WTC11 (cell line): ENCODE measurements around the gene MPZL3. TPM values are rescaled to one million over a fixed set of nuclear protein-coding genes. Genes with fewer than 3 reads are reported as not detected.

Experiments
- ATAC-seq: fragments of 200-7000 bp; cut with Tn5 transposase; 2 replicates; pipeline ENCODE4 v1.10.0; 2021; ENCODE audit warnings: mild to moderate bottlenecking, moderate library complexity
- CTCF ChIA-PET: fragments of 300-600 bp; sonication (Branson Sonifier 250); formaldehyde crosslinking; loops from one replicate; lab custom pipeline; 2021; ENCODE audit warnings: antibody characterized with exemption; lab: Charles Lee
- POLR2A ChIA-PET: fragments of 350-600 bp; sonication (Branson Sonifier 250); formaldehyde crosslinking; loops from one replicate; lab custom pipeline; 2021; ENCODE audit warnings: antibody characterized with exemption; lab: Charles Lee
- DNase-seq: peaks from one replicate; pipeline ENCODE4 v3.0.0; 2021; ENCODE audit warnings: low spot score
- H3K27ac Mint-ChIP-seq: 2 replicates; pipeline ENCODE4 v1.8.0; 2021; ENCODE audit warnings: mixed read lengths
- H3K27me3 Mint-ChIP-seq: 2 replicates; pipeline ENCODE4 v1.8.0; 2021; ENCODE audit warnings: low read depth, mild to moderate bottlenecking, moderate library complexity, mixed read lengths
- H3K36me3 Mint-ChIP-seq: 2 replicates; pipeline ENCODE4 v1.8.0; 2021; ENCODE audit warnings: mixed read lengths
- H3K4me1 Mint-ChIP-seq: 2 replicates; pipeline ENCODE4 v1.8.0; 2022; ENCODE audit warnings: mixed read lengths
- H3K4me3 Mint-ChIP-seq: 2 replicates; pipeline ENCODE4 v1.8.0; 2021; ENCODE audit warnings: mild to moderate bottlenecking, moderate library complexity, mixed read lengths
- H3K9me3 Mint-ChIP-seq: 2 replicates; pipeline ENCODE4 v1.8.0; 2021; ENCODE audit warnings: mixed read lengths
- CBFB ChIP-seq: sonication (generic); formaldehyde crosslinking; IDR thresholded peaks from 2 replicates; pipeline ENCODE4 v1.8.1; 2022; ENCODE audit warnings: mild to moderate bottlenecking, low read depth, missing genetic modification reagents
- CREM ChIP-seq: sonication (generic); formaldehyde crosslinking; IDR thresholded peaks from 2 replicates; pipeline ENCODE4 v1.8.1; 2022; ENCODE audit warnings: mild to moderate bottlenecking, missing genetic modification reagents, moderate library complexity
- ESRRA ChIP-seq: sonication (generic); formaldehyde crosslinking; IDR thresholded peaks from 2 replicates; pipeline ENCODE4 v1.8.1; 2022; ENCODE audit warnings: mild to moderate bottlenecking, missing genetic modification reagents, borderline replicate concordance
- FOXJ3 ChIP-seq: sonication (generic); formaldehyde crosslinking; IDR thresholded peaks from 2 replicates; pipeline ENCODE4 v1.9.0; 2021; ENCODE audit warnings: missing genetic modification reagents, mild to moderate bottlenecking, borderline replicate concordance
- FOXP4 ChIP-seq: sonication (generic); formaldehyde crosslinking; IDR thresholded peaks from 2 replicates; pipeline ENCODE4 v1.8.0; 2022; ENCODE audit warnings: mild to moderate bottlenecking, missing genetic modification reagents
- IRF2 ChIP-seq: sonication (generic); formaldehyde crosslinking; IDR thresholded peaks from 2 replicates; pipeline ENCODE4 v1.8.0; 2022; ENCODE audit warnings: low read depth, missing genetic modification reagents, borderline replicate concordance
- KAT7 ChIP-seq: sonication (generic); formaldehyde crosslinking; IDR thresholded peaks from 2 replicates; pipeline ENCODE4 v1.8.1; 2023; ENCODE audit warnings: missing genetic modification reagents, mild to moderate bottlenecking, borderline replicate concordance
- MXD4 ChIP-seq: fragments of 250-450 bp; sonication (Bioruptor Pico); IDR thresholded peaks from 2 replicates; pipeline ENCODE4 v1.8.0; 2021; ENCODE audit warnings: mild to moderate bottlenecking, moderate library complexity, borderline replicate concordance
- TP53 ChIP-seq: sonication (generic); formaldehyde crosslinking; IDR thresholded peaks from 2 replicates; pipeline ENCODE4 v1.8.1; 2023; ENCODE audit warnings: mild to moderate bottlenecking, missing genetic modification reagents
- ZNF416 ChIP-seq: fragments of 250-450 bp; sonication (Bioruptor Pico); IDR thresholded peaks from 2 replicates; pipeline ENCODE4 v1.9.0; 2021; ENCODE audit warnings: mild to moderate bottlenecking, inconsistent platforms
- ZNF671 ChIP-seq: fragments of 250-450 bp; sonication (Bioruptor Pico); IDR thresholded peaks from 2 replicates; pipeline ENCODE4 v1.8.0; 2021; ENCODE audit warnings: mild to moderate bottlenecking
- total RNA-seq: library from RNA; stranded (reverse); gene quantifications from 3 replicates; pipeline ENCODE4 v1.2.3, GENCODE V29; 2021
- TF ChIP-seq, protein P1 (sequence below): sonication (generic); formaldehyde crosslinking; IDR thresholded peaks from 2 replicates; pipeline ENCODE4 v1.8.1; 2023; ENCODE audit warnings: mild to moderate bottlenecking, missing genetic modification reagents
- TF ChIP-seq, protein P2 (sequence below): fragments of 250-450 bp; sonication (Bioruptor Pico); IDR thresholded peaks from 2 replicates; pipeline ENCODE4 v1.8.0; 2021; ENCODE audit warnings: mild to moderate bottlenecking
- TF ChIP-seq, protein P3 (sequence below): sonication (generic); formaldehyde crosslinking; conservative IDR thresholded peaks from 2 replicates; pipeline ENCODE4 v1.8.1; 2023; ENCODE audit warnings: mild to moderate bottlenecking, low read depth, missing genetic modification reagents, moderate library complexity

MPZL3 gene
- total RNA-seq, 1 experiment from 2014 or later: 2.1 TPM

GRCh38 chr11:118229274-118229847 lies 22.8 kb downstream of the MPZL3 start (continued):
- no peak for TF ChIP-seq TP53 (CRISPR knock-in tag)
- TF ChIP-seq FOXJ3 (CRISPR knock-in tag): no peak
- TF ChIP-seq CBFB (CRISPR knock-in tag): no peak
- TF ChIP-seq, protein P1, sequence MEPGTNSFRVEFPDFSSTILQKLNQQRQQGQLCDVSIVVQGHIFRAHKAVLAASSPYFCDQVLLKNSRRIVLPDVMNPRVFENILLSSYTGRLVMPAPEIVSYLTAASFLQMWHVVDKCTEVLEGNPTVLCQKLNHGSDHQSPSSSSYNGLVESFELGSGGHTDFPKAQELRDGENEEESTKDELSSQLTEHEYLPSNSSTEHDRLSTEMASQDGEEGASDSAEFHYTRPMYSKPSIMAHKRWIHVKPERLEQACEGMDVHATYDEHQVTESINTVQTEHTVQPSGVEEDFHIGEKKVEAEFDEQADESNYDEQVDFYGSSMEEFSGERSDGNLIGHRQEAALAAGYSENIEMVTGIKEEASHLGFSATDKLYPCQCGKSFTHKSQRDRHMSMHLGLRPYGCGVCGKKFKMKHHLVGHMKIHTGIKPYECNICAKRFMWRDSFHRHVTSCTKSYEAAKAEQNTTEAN (CRISPR knock-in tag): no peak
- no peak for TF ChIP-seq MXD4 (CRISPR knock-in tag)
- no peak for TF ChIP-seq ZNF416 (CRISPR knock-in tag)
- TF ChIP-seq ZNF671: no peak
- TF ChIP-seq, protein P2, sequence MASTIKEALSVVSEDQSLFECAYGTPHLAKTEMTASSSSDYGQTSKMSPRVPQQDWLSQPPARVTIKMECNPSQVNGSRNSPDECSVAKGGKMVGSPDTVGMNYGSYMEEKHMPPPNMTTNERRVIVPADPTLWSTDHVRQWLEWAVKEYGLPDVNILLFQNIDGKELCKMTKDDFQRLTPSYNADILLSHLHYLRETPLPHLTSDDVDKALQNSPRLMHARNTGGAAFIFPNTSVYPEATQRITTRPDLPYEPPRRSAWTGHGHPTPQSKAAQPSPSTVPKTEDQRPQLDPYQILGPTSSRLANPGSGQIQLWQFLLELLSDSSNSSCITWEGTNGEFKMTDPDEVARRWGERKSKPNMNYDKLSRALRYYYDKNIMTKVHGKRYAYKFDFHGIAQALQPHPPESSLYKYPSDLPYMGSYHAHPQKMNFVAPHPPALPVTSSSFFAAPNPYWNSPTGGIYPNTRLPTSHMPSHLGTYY (CRISPR knock-in tag): no peak
- TF ChIP-seq, protein P3, sequence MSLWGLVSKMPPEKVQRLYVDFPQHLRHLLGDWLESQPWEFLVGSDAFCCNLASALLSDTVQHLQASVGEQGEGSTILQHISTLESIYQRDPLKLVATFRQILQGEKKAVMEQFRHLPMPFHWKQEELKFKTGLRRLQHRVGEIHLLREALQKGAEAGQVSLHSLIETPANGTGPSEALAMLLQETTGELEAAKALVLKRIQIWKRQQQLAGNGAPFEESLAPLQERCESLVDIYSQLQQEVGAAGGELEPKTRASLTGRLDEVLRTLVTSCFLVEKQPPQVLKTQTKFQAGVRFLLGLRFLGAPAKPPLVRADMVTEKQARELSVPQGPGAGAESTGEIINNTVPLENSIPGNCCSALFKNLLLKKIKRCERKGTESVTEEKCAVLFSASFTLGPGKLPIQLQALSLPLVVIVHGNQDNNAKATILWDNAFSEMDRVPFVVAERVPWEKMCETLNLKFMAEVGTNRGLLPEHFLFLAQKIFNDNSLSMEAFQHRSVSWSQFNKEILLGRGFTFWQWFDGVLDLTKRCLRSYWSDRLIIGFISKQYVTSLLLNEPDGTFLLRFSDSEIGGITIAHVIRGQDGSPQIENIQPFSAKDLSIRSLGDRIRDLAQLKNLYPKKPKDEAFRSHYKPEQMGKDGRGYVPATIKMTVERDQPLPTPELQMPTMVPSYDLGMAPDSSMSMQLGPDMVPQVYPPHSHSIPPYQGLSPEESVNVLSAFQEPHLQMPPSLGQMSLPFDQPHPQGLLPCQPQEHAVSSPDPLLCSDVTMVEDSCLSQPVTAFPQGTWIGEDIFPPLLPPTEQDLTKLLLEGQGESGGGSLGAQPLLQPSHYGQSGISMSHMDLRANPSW (CRISPR knock-in tag): no peak
- TF ChIP-seq CREM: no peak
- TF ChIP-seq, all 79 proteins: peak for 0

- POLR2A ChIA-PET: no interaction called here
Observed at GRCh38 chr11:118227865-118228785, 24.0 kb downstream of the MPZL3 start.

More at GRCh38 chr11:118227865-118228785, 24.0 kb downstream of the MPZL3 start:
- Mint-ChIP-seq H3K4me1 (no peaks in the 10 kb centered on the region), H3K36me3 (no peaks in the 10 kb centered on the region), H3K27me3 (no peaks in the 10 kb centered on the region; the same call in 1 of the 2 replicates), H3K4me3 (no peak overlapping the region), H3K9me3 (no peaks in the 10 kb centered on the region), H3K27ac (no peak overlapping the region)
- no peak for TF ChIP-seq KAT7 (CRISPR knock-in tag)
- no peak for TF ChIP-seq ESRRA (CRISPR knock-in tag)
- no peak for TF ChIP-seq FOXP4 (CRISPR knock-in tag)
- TF ChIP-seq IRF2 (CRISPR knock-in tag): no peak
- TF ChIP-seq, protein P2 (CRISPR knock-in tag): no peak
- CTCF ChIA-PET: no interaction called here
- no peak for DNase-seq
- ATAC-seq: no peak
